GM23338 (cell line): ENCODE data around the gene OR52K1. TPM values are rescaled to one million over a fixed set of nuclear protein-coding genes. Genes with fewer than 3 reads are reported as not detected.

ENCODE experiments used
- ATAC-seq: fragments of 200-7000 bp; cut with Tn5 transposase; 3 replicates; pipeline ENCODE4 v1.9.1; 2020
- DNase-seq: peaks from one replicate; pipeline ENCODE4 v3.0.0-alpha.2; 2015; ENCODE audit warnings: low spot score
- H2AFZ ChIP-seq: fragments of 200-600 bp; sonication (generic); 2 replicates; pipeline ENCODE4 v1.8.0; 2016; ENCODE audit warnings: antibody characterized with exemption, mild to moderate bottlenecking, moderate library complexity
- H3F3A ChIP-seq: fragments of 200-600 bp; sonication (generic); replicated peaks from 2 replicates; pipeline ENCODE4 v1.8.0; 2017; ENCODE audit warnings: antibody characterized with exemption, mixed run types, low read depth
- H3K27ac ChIP-seq: fragments of 200-600 bp; sonication (generic); 2 replicates; pipeline ENCODE4 v1.6.1; 2016; ENCODE audit warnings: low read depth
- H3K27me3 ChIP-seq: fragments of 200-600 bp; sonication (generic); 2 replicates; pipeline ENCODE4 v1.8.0; 2016; ENCODE audit warnings: mild to moderate bottlenecking, mixed run types, moderate library complexity; ENCODE audit not compliant: insufficient read depth
- H3K36me3 ChIP-seq: fragments of 200-600 bp; sonication (generic); 2 replicates; pipeline ENCODE4 v1.8.0; 2016; ENCODE audit warnings: mild to moderate bottlenecking; ENCODE audit not compliant: insufficient read depth
- H3K4me1 ChIP-seq: fragments of 200-600 bp; sonication (generic); 2 replicates; pipeline ENCODE4 v1.8.0; 2016; ENCODE audit warnings: mild to moderate bottlenecking, moderate library complexity; ENCODE audit not compliant: insufficient read depth
- H3K4me2 ChIP-seq: fragments of 200-600 bp; sonication (generic); 2 replicates; pipeline ENCODE4 v1.7.1; 2017; ENCODE audit warnings: mixed run types
- H3K4me3 ChIP-seq: fragments of 200-600 bp; sonication (generic); 2 replicates; pipeline ENCODE4 v1.6.1; 2016; ENCODE audit warnings: mixed run types
- H3K79me2 ChIP-seq: fragments of 200-600 bp; sonication (generic); replicated peaks from 2 replicates; pipeline ENCODE4 v1.8.0; 2017; ENCODE audit warnings: mild to moderate bottlenecking; ENCODE audit not compliant: insufficient read depth
- H3K9me2 ChIP-seq: fragments of 200-600 bp; sonication (generic); 2 replicates; pipeline ENCODE4 v1.8.0; 2017; ENCODE audit not compliant: insufficient read depth
- H4K20me1 ChIP-seq: fragments of 200-600 bp; sonication (generic); replicated peaks from 2 replicates; pipeline ENCODE4 v1.8.0; 2017; ENCODE audit warnings: mild to moderate bottlenecking; ENCODE audit not compliant: insufficient read depth
- H3K27ac Mint-ChIP-seq: 2 replicates; pipeline ENCODE4 v1.8.0; 2020; ENCODE audit warnings: inconsistent platforms, mild to moderate bottlenecking, moderate library complexity, mixed read lengths
- H3K27me3 Mint-ChIP-seq: 3 replicates; pipeline ENCODE4 v1.8.0; 2022; ENCODE audit warnings: low read depth, mild to moderate bottlenecking, moderate library complexity, mixed read lengths, inconsistent platforms; ENCODE audit not compliant: insufficient read depth, poor library complexity
- H3K36me3 Mint-ChIP-seq: 3 replicates; pipeline ENCODE4 v1.8.0; 2021; ENCODE audit warnings: low read depth, mild to moderate bottlenecking, inconsistent platforms, moderate library complexity, mixed read lengths
- H3K4me1 Mint-ChIP-seq: 3 replicates; pipeline ENCODE4 v1.8.0; 2020; ENCODE audit warnings: mild to moderate bottlenecking, inconsistent platforms, mixed read lengths
- H3K4me3 Mint-ChIP-seq: 3 replicates; pipeline ENCODE4 v1.8.0; 2021; ENCODE audit warnings: moderate library complexity, mild to moderate bottlenecking, inconsistent platforms, mixed read lengths
- H3K9me3 Mint-ChIP-seq: 3 replicates; pipeline ENCODE4 v1.8.0; 2020; ENCODE audit warnings: moderate library complexity, mild to moderate bottlenecking, inconsistent platforms, mixed read lengths
- CTCF ChIP-seq, 2 experiments: fragments of 200-600 bp in 1 of 2; sonication (generic) in 1 of 2; conservative IDR thresholded peaks; 2 replicates each; pipeline versions ENCODE4 v1.5.1 to v1.6.1; 2016 to 2017; ENCODE audit warnings: antibody characterized with exemption in 2 of 2, low read depth in 2 of 2, mild to moderate bottlenecking in 2 of 2, moderate library complexity in 1 of 2
- ETS1 ChIP-seq: IDR thresholded peaks from 2 replicates; pipeline ENCODE4 v1.6.1; 2016; ENCODE audit warnings: antibody characterized with exemption
- EZH2 ChIP-seq: fragments of 200-600 bp; sonication (generic); IDR thresholded peaks from one replicate; pipeline ENCODE4 v1.8.0; 2017; ENCODE audit warnings: antibody characterized with exemption, mild to moderate bottlenecking, low read depth; ENCODE audit not compliant: unreplicated experiment
- EZH2phosphoT487 ChIP-seq: fragments of 200-600 bp; sonication (generic); IDR thresholded peaks from one replicate; pipeline ENCODE4 v1.8.1; 2018; ENCODE audit warnings: antibody characterized with exemption; ENCODE audit not compliant: unreplicated experiment
- JUNB ChIP-seq: IDR thresholded peaks from one replicate; pipeline ENCODE4 v1.6.1; 2016; ENCODE audit warnings: antibody characterized with exemption; ENCODE audit not compliant: unreplicated experiment
- NANOG ChIP-seq: IDR thresholded peaks from 2 replicates; pipeline ENCODE4 v1.6.1; 2016; ENCODE audit warnings: antibody characterized with exemption, borderline replicate concordance
- POLR2AphosphoS5 ChIP-seq: IDR thresholded peaks from 2 replicates; pipeline ENCODE4 v1.6.1; 2016; ENCODE audit warnings: antibody characterized with exemption, low read depth
- REST ChIP-seq: IDR thresholded peaks from one replicate; pipeline ENCODE4 v1.6.1; 2018; ENCODE audit warnings: antibody characterized with exemption; ENCODE audit not compliant: unreplicated experiment
- STAT1 ChIP-seq: IDR thresholded peaks from one replicate; pipeline ENCODE4 v1.6.1; 2016; ENCODE audit warnings: antibody characterized with exemption; ENCODE audit not compliant: unreplicated experiment
- ZNF331 ChIP-seq: fragments of 250-450 bp; sonication (Bioruptor Pico); IDR thresholded peaks from 2 replicates; pipeline ENCODE4 v1.5.0; 2020; ENCODE audit warnings: low read depth, mild to moderate bottlenecking, moderate library complexity
- polyA plus RNA-seq: library from polyadenylated mRNA; unstranded; fragments of >200 nt; fragmentation: Nextera tagmentation; extraction: Ambion mirVana; gene quantifications from 2 replicates; pipeline ENCODE4 v1.2.1, GENCODE V29; 2016
- total RNA-seq: library from RNA; depleted of rRNA; stranded (reverse); fragments of >200 nt; shearing (Covaris generic); gene quantifications from 2 replicates; pipeline ENCODE4 v1.2.3, GENCODE V29; 2014

Gene OR52K1
- total and polyA plus RNA-seq, 2 experiments from 2014 or later = not detected

GRCh38 chr11:4493480-4493818, 11.0 kb downstream of the OR52K1 start:
- no peaks in the 10 kb centered on the region for H3K27me3 Mint-ChIP-seq
- Histone ChIP-seq H3F3A (no peaks in the 10 kb centered on the region), H4K20me1 (no peaks in the 10 kb centered on the region), H3K36me3 (no peaks in the 10 kb centered on the region), H3K27ac (no peak overlapping the region), H3K4me2 (no peak overlapping the region), H2AFZ (no peak overlapping the region), H3K9me2 (0 out of 2 replicates have a peak, but pooled peaks cover 3% of the 10 kb centered on the region), H3K79me2 (no peaks in the 10 kb centered on the region), H3K4me3 (no peak overlapping the region), H3K27me3 (no peaks in the 10 kb centered on the region), H3K4me1 (no peaks in the 10 kb centered on the region)
- peaks cover 6% of the 10 kb centered on the region; the same call in 2 of the 3 replicates for H3K9me3 Mint-ChIP-seq
- TF ChIP-seq EZH2 (no peak), CTCF (conservative IDR thresholded peaks at IDR 0.05; ENCODE audit: low read depth in 2 of 2) (no peak), POLR2AphosphoS5 (no peak), EZH2phosphoT487 (no peak), NANOG (no peak), STAT1 (no peak), REST (no peak)
- H3K27ac Mint-ChIP-seq = no peak overlapping the region
- no peak for ATAC-seq
- H3K4me1 Mint-ChIP-seq = no peaks in the 10 kb centered on the region
- no peak overlapping the region for H3K4me3 Mint-ChIP-seq
- DNase-seq = no peak
- H3K36me3 Mint-ChIP-seq = peaks cover 3% of the 10 kb centered on the region; the same call in 1 of the 3 replicates

- Histone ChIP-seq H3K27ac (no peak overlapping the region), H3K36me3 (no peaks in the 10 kb centered on the region), H4K20me1 (no peaks in the 10 kb centered on the region), H3K4me2 (no peak overlapping the region), H2AFZ (no peak overlapping the region), H3K4me1 (no peaks in the 10 kb centered on the region), H3K27me3 (no peaks in the 10 kb centered on the region), H3K9me2 (no peaks in the 10 kb centered on the region), H3F3A (no peaks in the 10 kb centered on the region), H3K79me2 (no peaks in the 10 kb centered on the region), H3K4me3 (no peak overlapping the region)
- ATAC-seq (no peak), DNase-seq (no peak)
- Mint-ChIP-seq H3K4me1 (no peaks in the 10 kb centered on the region), H3K9me3 (peaks cover 6% of the 10 kb centered on the region; the same call in 2 of the 3 replicates), H3K27ac (no peak overlapping the region), H3K4me3 (no peak overlapping the region), H3K27me3 (no peaks in the 10 kb centered on the region), H3K36me3 (peaks cover 3% of the 10 kb centered on the region; the same call in 1 of the 3 replicates)
- TF ChIP-seq ETS1 (no peak), JUNB (no peak), ZNF331 (CRISPR knock-in tag) (no peak), STAT1 (no peak)
Observed at GRCh38 chr11:4495487-4495886, 13.0 kb downstream of the OR52K1 start.
